ENCODE results near the gene MYO5B. TPM values are rescaled to one million over a fixed set of nuclear protein-coding genes. Genes with fewer than 3 reads are reported as not detected.

The MYO5B gene
- total RNA-seq, 1 donor from 2014 or later: 6.7 TPM

GRCh38 chr18:50014606-50015005 lies 180.3 kb downstream of the MYO5B start:
- no peak overlapping the region for H3K27ac ChIP-seq
- H3K27ac Mint-ChIP-seq: no peak overlapping the region
- no peaks in the 10 kb centered on the region for H4K20me1 ChIP-seq (ENCODE audit: low read depth)
- H2AFZ ChIP-seq (replicated peaks): no peak overlapping the region
- no peak overlapping the region for H3K4me3 ChIP-seq
- no peaks in the 10 kb centered on the region for H3K4me1 ChIP-seq
- no peaks in the 10 kb centered on the region for H3K4me1 Mint-ChIP-seq
- DNase-seq (ENCODE audit: low spot score): no peak
- no peaks in the 10 kb centered on the region for H3K9me3 Mint-ChIP-seq
- no peaks in the 10 kb centered on the region for H3F3A ChIP-seq (ENCODE audit: low read depth)
- no peaks in the 10 kb centered on the region for H3K79me2 ChIP-seq (ENCODE audit: low read depth)
- H3K4me2 ChIP-seq: no peak overlapping the region
- no peaks in the 10 kb centered on the region for H3K36me3 Mint-ChIP-seq
- H3K27me3 ChIP-seq: no peaks in the 10 kb centered on the region
- no peaks in the 10 kb centered on the region for H3K9me3 ChIP-seq (ENCODE audit: low read depth)
- H3K36me3 ChIP-seq: no peaks in the 10 kb centered on the region
- no peak for TF ChIP-seq EZH2phosphoT487 (IDR thresholded peaks at IDR 0.05)
- TF ChIP-seq CTCF (IDR thresholded peaks at IDR 0.05): no peak
- no peak for TF ChIP-seq EZH2 (IDR thresholded peaks at IDR 0.05)
- H3K9ac ChIP-seq: no peak overlapping the region
- H3K27me3 Mint-ChIP-seq (ENCODE audit: insufficient read depth, low read depth): no peaks in the 10 kb centered on the region
- H3K4me3 Mint-ChIP-seq: no peak overlapping the region

GRCh38 chr18:50013363-50014138 lies 181.4 kb downstream of the MYO5B start:
- no peaks in the 10 kb centered on the region for H3K9me3 Mint-ChIP-seq
- H2AFZ ChIP-seq (replicated peaks): no peak overlapping the region

GRCh38 chr18:50011813-50012435 lies 183.0 kb downstream of the MYO5B start:
- H3K4me3 Mint-ChIP-seq: no peak overlapping the region
- no peak for DNase-seq (ENCODE audit: low spot score)
- Histone ChIP-seq H4K20me1 (ENCODE audit: low read depth) (no peaks in the 10 kb centered on the region), H3F3A (ENCODE audit: low read depth) (no peaks in the 10 kb centered on the region), H3K27ac (no peak overlapping the region), H3K4me1 (no peaks in the 10 kb centered on the region), H3K27me3 (no peaks in the 10 kb centered on the region), H3K9ac (no peak overlapping the region), H3K36me3 (no peaks in the 10 kb centered on the region), H3K79me2 (ENCODE audit: low read depth) (no peaks in the 10 kb centered on the region), H3K4me3 (no peak overlapping the region), H3K4me2 (no peak overlapping the region), H2AFZ (replicated peaks) (no peak overlapping the region), H3K9me3 (ENCODE audit: low read depth) (no peaks in the 10 kb centered on the region)
- H3K27me3 Mint-ChIP-seq (ENCODE audit: insufficient read depth, low read depth): no peaks in the 10 kb centered on the region
- H3K27ac Mint-ChIP-seq: no peak overlapping the region
- H3K36me3 Mint-ChIP-seq: no peaks in the 10 kb centered on the region
- no peaks in the 10 kb centered on the region for H3K4me1 Mint-ChIP-seq
- TF ChIP-seq EZH2phosphoT487 (IDR thresholded peaks at IDR 0.05) (no peak), CTCF (IDR thresholded peaks at IDR 0.05) (no peak), EZH2 (IDR thresholded peaks at IDR 0.05) (no peak)
- H3K9me3 Mint-ChIP-seq: no peaks in the 10 kb centered on the region

More at GRCh38 chr18:50013363-50014138, 181.4 kb downstream of the MYO5B start:
- no peaks in the 10 kb centered on the region for H4K20me1 ChIP-seq (ENCODE audit: low read depth)
- no peak for TF ChIP-seq CTCF (IDR thresholded peaks at IDR 0.05)
- no peak for TF ChIP-seq EZH2 (IDR thresholded peaks at IDR 0.05)
- TF ChIP-seq EZH2phosphoT487 (IDR thresholded peaks at IDR 0.05): no peak
- no peak overlapping the region for H3K27ac Mint-ChIP-seq
- no peak overlapping the region for H3K4me2 ChIP-seq
- no peaks in the 10 kb centered on the region for H3K27me3 Mint-ChIP-seq (ENCODE audit: insufficient read depth, low read depth)
- H3K4me1 Mint-ChIP-seq: no peaks in the 10 kb centered on the region
- H3K27ac ChIP-seq: no peak overlapping the region
- H3K9me3 ChIP-seq (ENCODE audit: low read depth): no peaks in the 10 kb centered on the region
- no peak overlapping the region for H3K9ac ChIP-seq
- no peaks in the 10 kb centered on the region for H3K79me2 ChIP-seq (ENCODE audit: low read depth)
- no peaks in the 10 kb centered on the region for H3K36me3 ChIP-seq
- no peaks in the 10 kb centered on the region for H3K36me3 Mint-ChIP-seq
- no peak overlapping the region for H3K4me3 Mint-ChIP-seq
- H3F3A ChIP-seq (ENCODE audit: low read depth): no peaks in the 10 kb centered on the region
- H3K4me3 ChIP-seq: no peak overlapping the region
- H3K27me3 ChIP-seq: no peaks in the 10 kb centered on the region
- no peak for DNase-seq (ENCODE audit: low spot score)
- no peaks in the 10 kb centered on the region for H3K4me1 ChIP-seq
